GM19240 (cell line): ENCODE measurements around the gene GNPDA2.

ENCODE experiments used
- DNase-seq: peaks from one replicate; pipeline ENCODE4 v3.0.0; 2011; ENCODE audit warnings: low spot score; ENCODE audit not compliant: insufficient read length

The GNPDA2 gene

DNA sequence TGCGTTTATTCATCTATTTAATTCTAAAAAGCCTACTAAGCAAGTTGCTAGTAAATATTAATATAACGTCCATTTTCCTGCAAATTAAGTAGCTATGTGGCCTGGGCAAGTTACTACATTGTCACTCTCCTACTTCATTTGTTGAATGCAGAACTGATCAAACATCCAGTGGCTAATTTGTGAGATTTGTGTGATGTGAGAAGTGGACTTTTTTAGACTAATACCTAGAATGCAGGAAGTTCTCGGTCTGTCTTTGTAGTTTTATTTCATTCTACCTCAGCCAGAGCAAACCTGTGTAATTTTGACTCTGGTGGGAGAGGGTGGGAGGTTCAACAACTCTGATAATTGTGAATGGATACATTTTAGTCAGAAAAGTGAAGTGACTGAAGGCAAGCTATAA is 47.3 kb downstream of the GNPDA2 start:
- DNase-seq, result no peak

DNA sequence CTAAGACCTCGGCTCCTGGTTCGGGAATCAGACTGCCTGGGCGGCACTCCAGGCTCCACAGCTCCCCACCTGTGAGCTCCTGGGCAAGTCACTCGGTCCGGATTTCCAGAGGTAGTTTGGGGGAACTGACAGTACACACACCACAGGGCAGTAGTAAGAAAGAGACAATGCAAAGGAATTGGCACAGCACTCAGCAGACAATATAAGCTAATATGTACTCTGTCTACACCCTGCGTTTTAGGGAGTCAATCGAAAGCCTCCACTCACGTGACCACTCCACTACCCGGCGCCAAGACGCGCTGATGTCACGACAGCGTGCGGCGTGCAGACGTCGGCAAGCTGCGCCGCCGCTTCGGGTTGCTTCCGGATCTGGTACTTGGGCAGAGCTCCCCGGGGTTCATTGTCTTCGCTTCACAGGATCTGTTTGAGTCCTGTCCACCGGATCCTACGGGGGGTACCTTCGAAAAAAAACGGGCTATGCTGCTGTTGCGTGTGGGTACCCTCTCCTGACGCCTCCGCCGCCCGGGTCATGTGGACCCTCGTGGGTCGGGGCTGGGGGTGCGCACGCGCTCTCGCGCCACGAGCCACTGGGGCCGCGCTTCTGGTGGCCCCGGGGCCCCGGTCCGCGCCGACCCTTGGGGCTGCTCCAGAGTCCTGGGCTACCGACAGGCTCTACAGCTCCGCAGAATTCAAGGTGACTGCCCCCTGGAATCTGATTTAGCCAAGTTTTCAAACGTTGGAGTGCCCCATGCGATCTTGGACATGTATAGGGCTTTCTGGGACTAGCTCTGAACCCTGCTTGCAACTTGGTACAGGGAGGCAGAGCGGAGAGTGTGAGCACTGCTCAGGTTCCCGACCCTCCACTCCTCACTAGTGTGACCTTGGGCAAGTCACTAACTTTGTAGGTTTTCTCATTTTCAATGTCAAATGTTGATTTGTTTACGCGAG is 48.0 kb downstream of the GNPDA2 start, which contains the start of gene GUF1:
GUF1 (plus strand) TSS at position 327 of the 948 bp plus-strand sequence; CDS start at position 530, 203 bp downstream.
- DNase-seq, result peak; percentile 45

GRCh38 chr4:44675366-44675765 is 51.0 kb downstream of the GNPDA2 start:
- no peak for DNase-seq

GRCh38 chr4:44674471-44674870 is 51.9 kb downstream of the GNPDA2 start:
- DNase-seq, result no peak

- no peak for DNase-seq
Observed at GRCh38 chr4:44671636-44672035, 54.7 kb downstream of the GNPDA2 start.

- DNase-seq, result no peak
Observed at GRCh38 chr4:44670506-44671199, 55.7 kb downstream of the GNPDA2 start.

DNA sequence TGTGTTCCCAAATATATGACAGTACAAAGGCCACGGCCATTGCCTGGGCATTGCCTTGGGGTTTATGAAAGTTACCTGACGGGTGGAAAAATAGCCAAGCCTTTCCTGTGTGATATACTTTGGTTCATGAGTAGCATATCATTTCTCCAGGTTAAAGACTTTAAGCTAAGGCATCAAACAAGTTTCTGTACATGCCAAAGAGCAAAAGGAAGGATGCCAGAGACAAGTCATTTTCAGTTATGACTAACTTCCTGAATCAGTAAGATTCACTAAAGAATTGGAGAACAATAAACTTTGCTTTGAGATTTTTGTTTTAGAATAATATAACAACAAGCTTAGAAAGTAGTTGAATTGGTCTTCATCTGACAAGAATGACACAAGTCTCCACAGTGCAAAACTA is 57.8 kb downstream of the GNPDA2 start:
- DNase-seq, result no peak

DNA sequence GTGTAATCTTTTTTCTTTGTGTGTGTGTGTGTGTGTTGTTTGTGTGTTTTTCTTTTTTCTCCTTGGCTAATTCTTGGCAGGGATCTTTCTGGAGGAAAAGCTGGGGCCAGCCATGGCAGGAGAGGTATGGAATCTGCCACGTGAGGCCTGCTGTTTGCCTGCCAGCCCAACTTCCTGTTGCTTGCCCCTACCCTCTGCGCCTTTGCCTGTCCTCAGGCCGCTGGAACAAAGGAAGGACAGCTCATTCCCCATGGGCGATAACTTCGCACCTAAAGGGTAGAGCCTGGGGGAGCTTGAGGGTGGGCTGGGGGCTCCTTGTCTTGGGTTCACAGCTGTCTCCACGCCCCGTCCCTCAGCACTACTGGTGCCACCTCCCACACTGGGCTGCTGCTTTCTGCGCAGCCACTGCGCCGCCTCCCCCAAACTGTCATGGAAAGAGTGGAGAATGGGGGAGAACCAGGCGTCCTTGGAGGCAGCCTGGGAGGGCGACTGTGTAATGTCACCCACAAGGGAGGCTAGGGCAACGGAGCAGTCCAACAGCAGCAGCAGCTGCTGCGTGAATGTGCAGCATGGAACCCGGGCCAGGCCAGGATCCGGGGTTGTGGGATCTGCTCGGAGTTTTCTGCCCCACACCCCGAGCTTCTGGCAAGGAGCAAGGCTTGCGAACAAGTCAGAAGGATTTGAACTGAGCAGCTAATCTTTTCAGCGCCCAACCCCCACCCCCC is 62.7 kb downstream of the GNPDA2 start:
- DNase-seq, result no peak

GRCh38 chr4:44662623-44663005 is 63.7 kb downstream of the GNPDA2 start:
- no peak for DNase-seq

DNA sequence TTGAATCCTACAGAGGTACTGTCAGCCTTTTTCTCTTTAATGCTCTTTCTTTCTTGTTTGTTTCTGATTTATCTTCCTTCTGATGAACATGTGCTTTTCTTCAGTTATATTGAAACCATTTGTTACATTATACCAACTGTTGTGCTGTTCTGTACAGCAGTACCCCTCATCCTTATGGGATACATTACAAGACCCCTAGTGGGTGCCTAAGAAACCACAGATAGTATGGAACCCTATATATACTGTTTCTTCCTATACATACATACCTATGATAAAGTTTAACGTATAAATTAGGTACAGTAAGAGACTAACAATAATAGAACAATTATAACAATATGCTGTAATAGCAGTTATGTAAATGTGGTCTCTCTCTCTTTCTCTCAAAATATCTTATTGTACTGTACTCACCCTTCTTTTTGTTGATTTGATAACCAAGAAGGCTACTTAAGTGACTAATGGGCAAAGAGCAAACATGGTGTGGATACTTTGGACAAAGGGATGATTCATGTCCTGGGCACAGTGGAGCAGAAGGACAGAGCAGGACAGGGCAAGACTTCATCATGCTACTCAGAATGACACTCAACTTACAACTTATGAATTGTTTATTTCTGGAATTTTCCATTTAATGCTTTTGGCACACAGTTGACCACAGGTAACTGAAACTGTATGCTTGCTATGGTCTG is 64.3 kb downstream of the GNPDA2 start:
- DNase-seq, result no peak

DNA sequence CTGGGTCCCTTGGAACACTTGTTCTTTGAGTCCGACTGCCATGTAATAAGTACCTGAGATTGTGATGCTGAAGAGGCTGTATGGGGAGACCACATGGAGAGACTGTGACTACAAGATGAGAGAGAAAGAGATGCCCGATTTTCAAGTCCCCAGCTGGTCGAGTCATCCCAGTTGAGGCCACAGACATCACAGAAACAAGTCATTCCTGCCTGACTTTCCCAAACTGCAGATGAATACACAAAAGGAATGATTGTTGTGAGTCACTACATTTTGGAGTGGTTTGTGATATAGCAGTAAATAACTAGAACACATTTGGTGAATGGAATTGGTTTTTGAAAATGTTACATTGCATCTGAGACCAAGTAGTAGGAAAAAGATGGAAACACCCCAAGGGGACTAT is 66.0 kb downstream of the GNPDA2 start:
- no peak for DNase-seq

DNA sequence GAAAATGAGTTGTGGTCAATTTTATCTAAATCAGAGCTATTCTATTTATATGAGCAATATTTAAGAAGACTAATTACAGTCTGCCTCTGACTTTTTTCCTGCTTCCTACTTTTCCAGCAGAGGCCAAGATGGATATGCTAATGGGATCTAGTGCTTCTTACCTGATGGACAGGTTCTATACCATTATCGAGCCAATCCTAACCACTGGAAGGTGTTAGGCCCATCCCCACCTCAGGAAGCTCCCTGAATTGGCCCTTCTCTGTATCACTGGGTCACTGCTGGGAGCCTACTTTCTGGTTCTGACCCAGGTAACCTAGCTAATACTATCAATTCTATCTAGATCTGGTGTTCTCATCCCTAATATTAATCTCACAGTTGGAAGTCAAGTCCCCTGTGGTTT is 74.4 kb downstream of the GNPDA2 start:
- DNase-seq, result no peak
